GM06990 (cell line): ENCODE measurements around the gene TBXAS1.
"Not testable (repeated sequence)": the region's sequence is repeated elsewhere in the genome, so short reads cannot be mapped to it uniquely, and the experiment has no call there.

Source experiments
- DNase-seq: peaks from one replicate; pipeline ENCODE4 v3.0.0-alpha.2; 2011; ENCODE audit not compliant: insufficient read length; ENCODE audit errors: extremely low read depth
- H3K27me3 ChIP-seq: replicated peaks from 2 replicates; pipeline ENCODE4 v1.6.0; 2011; ENCODE audit warnings: low read length; ENCODE audit not compliant: control insufficient read depth, insufficient read depth
- H3K36me3 ChIP-seq: 2 replicates; pipeline ENCODE4 v1.5.1; 2011; ENCODE audit warnings: low read length; ENCODE audit not compliant: control insufficient read depth, insufficient read depth
- H3K4me3 ChIP-seq: replicated peaks from 2 replicates; pipeline ENCODE4 v1.5.1; 2011; ENCODE audit warnings: low read depth, mild to moderate bottlenecking, control low read depth, low read length
- TF ChIP-seq, protein P1 (sequence below): IDR thresholded peaks from 2 replicates; pipeline ENCODE4 v1.5.1; 2011; ENCODE audit warnings: low read length, control low read depth, mild to moderate bottlenecking, inconsistent platforms; ENCODE audit not compliant: insufficient read depth, poor library complexity, severe bottlenecking

TBXAS1 gene

GRCh38 chr7:139827042-139827441, 2.0 kb upstream of the TBXAS1 start:
- Histone ChIP-seq H3K4me3 (no peak overlapping the region), H3K27me3 (no peaks in the 10 kb centered on the region), H3K36me3 (no peaks in the 10 kb centered on the region)
- TF ChIP-seq, protein P1, sequence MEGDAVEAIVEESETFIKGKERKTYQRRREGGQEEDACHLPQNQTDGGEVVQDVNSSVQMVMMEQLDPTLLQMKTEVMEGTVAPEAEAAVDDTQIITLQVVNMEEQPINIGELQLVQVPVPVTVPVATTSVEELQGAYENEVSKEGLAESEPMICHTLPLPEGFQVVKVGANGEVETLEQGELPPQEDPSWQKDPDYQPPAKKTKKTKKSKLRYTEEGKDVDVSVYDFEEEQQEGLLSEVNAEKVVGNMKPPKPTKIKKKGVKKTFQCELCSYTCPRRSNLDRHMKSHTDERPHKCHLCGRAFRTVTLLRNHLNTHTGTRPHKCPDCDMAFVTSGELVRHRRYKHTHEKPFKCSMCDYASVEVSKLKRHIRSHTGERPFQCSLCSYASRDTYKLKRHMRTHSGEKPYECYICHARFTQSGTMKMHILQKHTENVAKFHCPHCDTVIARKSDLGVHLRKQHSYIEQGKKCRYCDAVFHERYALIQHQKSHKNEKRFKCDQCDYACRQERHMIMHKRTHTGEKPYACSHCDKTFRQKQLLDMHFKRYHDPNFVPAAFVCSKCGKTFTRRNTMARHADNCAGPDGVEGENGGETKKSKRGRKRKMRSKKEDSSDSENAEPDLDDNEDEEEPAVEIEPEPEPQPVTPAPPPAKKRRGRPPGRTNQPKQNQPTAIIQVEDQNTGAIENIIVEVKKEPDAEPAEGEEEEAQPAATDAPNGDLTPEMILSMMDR: peak; percentile 40
- DNase-seq: no peak

DNA sequence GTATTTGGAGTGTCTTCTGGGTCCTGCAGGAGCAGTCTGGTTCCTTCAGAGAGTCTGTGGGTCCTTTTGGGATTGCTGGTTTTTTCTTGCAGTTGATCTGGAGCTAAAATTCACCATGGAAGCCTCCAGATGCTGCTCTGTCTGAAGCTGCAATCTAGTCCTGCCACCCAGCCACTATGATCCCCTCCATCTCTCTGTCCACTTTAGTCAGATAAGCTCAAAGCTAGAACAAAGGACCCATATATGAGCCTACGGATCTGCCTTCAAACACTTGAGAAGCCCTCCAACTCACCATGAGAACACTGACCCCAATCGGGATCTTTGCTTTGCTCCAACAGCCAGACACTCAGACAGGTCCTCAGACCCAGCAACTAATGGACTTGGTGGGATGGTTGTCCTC, 618 bp upstream of the TBXAS1 start:
- TF ChIP-seq, protein P1: no peak
- no peak for DNase-seq
- Histone ChIP-seq H3K27me3 (no peaks in the 10 kb centered on the region), H3K36me3 (no peaks in the 10 kb centered on the region), H3K4me3 (no peak overlapping the region)

DNA sequence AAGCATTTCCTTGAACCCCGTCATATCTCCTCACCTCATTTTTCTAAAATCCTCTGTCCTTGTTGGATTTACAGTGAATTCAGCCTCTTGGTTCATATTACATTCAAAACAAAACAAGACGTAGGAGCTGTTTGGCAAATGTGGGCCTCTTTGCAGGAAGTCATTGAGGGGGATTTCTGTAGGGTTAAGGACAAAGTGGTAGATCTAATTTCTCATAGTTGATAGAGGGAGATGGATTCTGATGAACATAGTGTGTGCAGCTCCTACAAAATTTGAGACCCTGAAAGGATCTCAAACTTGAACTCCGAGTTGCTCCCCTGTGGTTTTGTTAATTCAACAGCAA, 682 bp downstream of the TBXAS1 start:
- H3K27me3 ChIP-seq: no peaks in the 10 kb centered on the region
- peak; percentile 43 for DNase-seq
- no peaks in the 10 kb centered on the region for H3K36me3 ChIP-seq
- TF ChIP-seq, protein P1: no peak
- H3K4me3 ChIP-seq: peak overlapping the region; percentile 44

- TF ChIP-seq, protein P1: no peak
- no peaks in the 10 kb centered on the region for H3K36me3 ChIP-seq
- DNase-seq: no peak
- peak overlapping the region; percentile 44 for H3K4me3 ChIP-seq
- no peaks in the 10 kb centered on the region for H3K27me3 ChIP-seq
Observed at GRCh38 chr7:139830292-139830691, 1.2 kb downstream of the TBXAS1 start.

GRCh38 chr7:139830782-139831501, 1.9 kb downstream of the TBXAS1 start:
- Histone ChIP-seq H3K4me3 (peak overlapping the region; percentile 44), H3K36me3 (no peaks in the 10 kb centered on the region), H3K27me3 (no peaks in the 10 kb centered on the region)
- TF ChIP-seq, protein P1: no peak
- peak; percentile 46 for DNase-seq

DNA sequence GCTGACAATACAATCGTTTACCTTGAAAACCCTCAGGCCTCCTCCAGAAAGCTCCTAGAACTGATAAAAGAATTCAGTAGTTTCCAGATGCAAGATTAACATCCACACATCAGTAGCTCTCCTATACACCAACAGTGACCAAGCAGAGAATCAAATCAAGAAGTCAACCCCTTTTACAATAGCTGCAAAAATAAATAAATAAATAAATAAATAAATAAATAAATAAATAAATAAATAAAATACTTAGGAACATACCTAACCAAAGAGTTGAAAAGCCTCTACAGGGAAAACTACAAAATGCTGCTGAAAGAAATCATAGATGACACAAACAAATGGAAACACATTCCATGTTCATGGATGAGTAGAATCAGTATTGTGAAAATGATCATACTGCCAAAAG, 6.8 kb downstream of the TBXAS1 start:
- H3K36me3 ChIP-seq, H3K4me3 ChIP-seq, H3K27me3 ChIP-seq, DNase-seq: not testable (repeated sequence)

DNA sequence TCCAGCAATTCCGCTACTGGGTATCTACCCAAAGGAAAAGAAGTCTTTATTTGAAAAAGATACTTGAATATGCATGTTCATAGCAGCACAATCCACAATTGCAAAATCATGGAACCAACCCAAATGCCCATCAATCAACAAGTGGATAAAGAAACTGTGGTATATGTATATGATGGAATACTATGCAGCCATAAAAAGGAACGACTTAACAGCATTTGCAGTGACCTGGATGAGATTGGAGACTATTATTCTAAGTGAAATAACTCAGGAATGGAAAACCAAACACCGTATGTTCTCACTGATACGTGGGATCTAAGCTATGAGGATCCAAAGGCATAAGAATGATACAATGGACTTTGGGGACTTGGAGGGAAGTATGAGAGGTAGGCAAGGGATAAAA, 8.2 kb downstream of the TBXAS1 start:
- H3K36me3 ChIP-seq, H3K4me3 ChIP-seq, H3K27me3 ChIP-seq, DNase-seq: not testable (repeated sequence)
